T-cell (primary cell): ENCODE measurements around the gene SNX13. TPM values are rescaled to one million over a fixed set of nuclear protein-coding genes. Genes with fewer than 3 reads are reported as not detected.

ENCODE experiments used
- ATAC-seq, 4 experiments: fragments of 200-7000 bp in 3 of 4; fragments of 150-1000 bp in 1 of 4; cut with Tn5 transposase; replicated peaks in 1 of 4; 1 replicate in 3 of 4; 2 replicates in 1 of 4; pipeline ENCODE4 v1.10.0; 2021; ENCODE audit warnings: moderate library complexity in 3 of 4, mild to moderate bottlenecking in 2 of 4, moderate number of reproducible peaks in 1 of 4
- CTCF ChIA-PET, 2 donors: fragments of 300-600 bp; sonication (Branson Sonifier 250); formaldehyde crosslinking; loops; one replicate each; lab custom pipeline; 2022; ENCODE audit warnings: antibody characterized with exemption in 2 of 2; lab: Charles Lee
- POLR2A ChIA-PET, 2 donors: fragments of 300-600 bp; sonication (Branson Sonifier 250); formaldehyde crosslinking; loops; one replicate each; lab custom pipeline; 2022; ENCODE audit warnings: antibody characterized with exemption in 2 of 2; lab: Charles Lee
- DNase-seq, 35 experiments: peaks; one replicate each; pipeline versions ENCODE4 v3.0.0 to v3.0.0-alpha.2; 2013 to 2023
- H3K27ac ChIP-seq: one replicate; pipeline ENCODE4 v1.5.1; 2013; ENCODE audit warnings: low read length
- H3K27me3 ChIP-seq, 2 experiments: replicated peaks in 1 of 2; 1 replicate in 1 of 2; 2 replicates in 1 of 2; pipeline versions ENCODE4 v1.6.1 to v1.7.0; 2013; ENCODE audit warnings: low read length in 1 of 2, mixed read lengths in 1 of 2; ENCODE audit not compliant: control insufficient read depth in 2 of 2, insufficient read depth in 2 of 2; ENCODE audit errors: extremely low read depth in 1 of 2
- H3K36me3 ChIP-seq, 2 donors: 1 replicate in 1 of 2; 2 replicates in 1 of 2; pipeline versions ENCODE4 v1.6.1 to v1.7.0; 2013; ENCODE audit warnings: low read length in 1 of 2; ENCODE audit not compliant: control insufficient read depth in 2 of 2, insufficient read depth in 1 of 2; ENCODE audit errors: extremely low read depth in 1 of 2
- H3K4me1 ChIP-seq, 2 experiments: 1 replicate in 1 of 2; 2 replicates in 1 of 2; pipeline versions ENCODE4 v1.6.1 to v1.7.0; 2013; ENCODE audit warnings: low read length in 2 of 2, mixed read lengths in 1 of 2; ENCODE audit not compliant: insufficient read depth in 2 of 2, control insufficient read depth in 1 of 2; ENCODE audit errors: extremely low read depth in 1 of 2
- H3K4me3 ChIP-seq, 2 donors: 1 replicate in 1 of 2; 2 replicates in 1 of 2; pipeline versions ENCODE4 v1.5.1 to v1.7.0; 2013; ENCODE audit warnings: mild to moderate bottlenecking in 2 of 2, low read length in 1 of 2, moderate library complexity in 1 of 2; ENCODE audit not compliant: control insufficient read depth in 1 of 2; ENCODE audit errors: extremely low read depth in 1 of 2
- H3K9me3 ChIP-seq: 2 replicates; pipeline ENCODE4 v1.7.0; 2013
- H3K27ac Mint-ChIP-seq, 2 donors: one replicate each; pipeline ENCODE4 v1.8.0; 2020 to 2021; ENCODE audit warnings: mild to moderate bottlenecking in 2 of 2, mixed read lengths in 2 of 2
- H3K27me3 Mint-ChIP-seq, 2 donors: one replicate each; pipeline ENCODE4 v1.8.0; 2021 to 2022; ENCODE audit warnings: mixed read lengths in 2 of 2
- H3K36me3 Mint-ChIP-seq: one replicate; pipeline ENCODE4 v1.8.0; 2021; ENCODE audit warnings: mixed read lengths
- H3K4me1 Mint-ChIP-seq, 3 donors: one replicate each; pipeline ENCODE4 v1.8.0; 2020 to 2022; ENCODE audit warnings: mixed read lengths in 3 of 3, mild to moderate bottlenecking in 1 of 3
- H3K4me3 Mint-ChIP-seq, 3 donors: one replicate each; pipeline ENCODE4 v1.8.0; 2020 to 2022; ENCODE audit warnings: mild to moderate bottlenecking in 3 of 3, mixed read lengths in 3 of 3, moderate library complexity in 3 of 3
- H3K9me3 Mint-ChIP-seq, 3 donors: one replicate each; pipeline ENCODE4 v1.8.0; 2020 to 2022; ENCODE audit warnings: mixed read lengths in 3 of 3
- WGBS: methylation state at CpG from one replicate; pipeline ENCODE4 v1.1.5; 2013; ENCODE audit warnings: missing lambda C conversion rate; ENCODE audit not compliant: insufficient coverage; 5-methylcytosine and 5-hydroxymethylcytosine counted together
- total RNA-seq, 35 experiments: library from RNA in 6 of 35; stranded (reverse) in 6 of 35; fragments of 120-200 nt in 1 of 35; gene quantifications; one replicate each; pipeline versions ENCODE4 v1.2.1 to v1.2.4 and lab custom pipeline; 2013 to 2026

SNX13 gene
- total RNA-seq, 5 donors from 2014 or later (not counting 1 experiment from before 2014, with no cell fraction given): 29.4 to 34.1 (median 33.1) TPM

GRCh38 chr7:17951742-17952254 is 11.5 kb upstream of the SNX13 start:
- ChIA-PET CTCF (no interaction called here), POLR2A (no interaction called here)
- Mint-ChIP-seq H3K9me3 (no peaks in the 10 kb centered on the region), H3K36me3 (no peaks in the 10 kb centered on the region), H3K27me3 (peaks cover 0 to 1% of the 10 kb centered on the region in 2 donors), H3K4me3 (peak overlapping the region in 1 of 3 donors; percentile 34), H3K4me1 (peaks cover 10 to 21% (median 17%) of the 10 kb centered on the region in 3 donors), H3K27ac (no peak overlapping the region)
- DNase-seq (no peak), ATAC-seq (no peak)
- H3K9me3 ChIP-seq: no peaks in the 10 kb centered on the region
- H3K4me1 ChIP-seq: no peaks in the 10 kb centered on the region
- H3K4me3 ChIP-seq: no peak overlapping the region
- H3K36me3 ChIP-seq: no peaks in the 10 kb centered on the region
- no peak overlapping the region for H3K27ac ChIP-seq
- whole genome bisulfite sequencing: no CpG with 5 or more reads among the region's 5 CpGs
- no peaks in the 10 kb centered on the region for H3K27me3 ChIP-seq

GRCh38 chr7:17948526-17949238 is 8.4 kb upstream of the SNX13 start:
- no peaks in the 10 kb centered on the region for H3K4me1 ChIP-seq
- Mint-ChIP-seq H3K27ac (no peak overlapping the region), H3K27me3 (no peaks in the 10 kb centered on the region), H3K9me3 (no peaks in the 10 kb centered on the region), H3K4me3 (no peak overlapping the region), H3K36me3 (no peaks in the 10 kb centered on the region), H3K4me1 (peaks cover 16 to 24% (median 20%) of the 10 kb centered on the region in 3 donors)
- no peaks in the 10 kb centered on the region for H3K27me3 ChIP-seq
- no peak overlapping the region for H3K4me3 ChIP-seq
- ChIA-PET CTCF (no interaction called here), POLR2A (interaction anchor here in 1 of 2 donors (0.6 to 0.7 kb wide), 2 partner anchors 12 to 52 kb away, joined by 3 to 5 read pairs; no protein-coding TSS in a partner anchor)
- no peak for ATAC-seq
- no peak overlapping the region for H3K27ac ChIP-seq
- H3K36me3 ChIP-seq: no peaks in the 10 kb centered on the region
- DNase-seq: no peak
- no peaks in the 10 kb centered on the region for H3K9me3 ChIP-seq
- no CpG with 5 or more reads among the region's 2 CpGs for WGBS

- Histone ChIP-seq H3K9me3 (no peaks in the 10 kb centered on the region), H3K27ac (no peak overlapping the region), H3K4me3 (no peak overlapping the region), H3K36me3 (no peaks in the 10 kb centered on the region), H3K27me3 (no peaks in the 10 kb centered on the region), H3K4me1 (no peaks in the 10 kb centered on the region)
- Mint-ChIP-seq H3K27ac (no peak overlapping the region), H3K36me3 (no peaks in the 10 kb centered on the region), H3K4me3 (no peak overlapping the region), H3K27me3 (no peaks in the 10 kb centered on the region), H3K4me1 (peaks cover 16 to 19% (median 18%) of the 10 kb centered on the region in 3 donors), H3K9me3 (no peaks in the 10 kb centered on the region)
- ATAC-seq (no peak), DNase-seq (no peak)
- POLR2A ChIA-PET: no interaction called here
- CTCF ChIA-PET: interaction anchor here in 1 of 2 donors (0.6 kb wide), 1 partner anchor 162 kb away, joined by 3 read pairs; no protein-coding TSS in a partner anchor
- 60% methylated on average over 1 of the region's 2 CpGs for WGBS
These were observed 7.3 kb upstream of the SNX13 start for GRCh38 chr7:17947620-17948019.

- Histone ChIP-seq H3K4me1 (no peaks in the 10 kb centered on the region), H3K4me3 (peak overlapping the region in 1 of 2 donors; percentile 13), H3K9me3 (no peaks in the 10 kb centered on the region), H3K27me3 (no peaks in the 10 kb centered on the region), H3K36me3 (no peaks in the 10 kb centered on the region), H3K27ac (no peak overlapping the region)
- peak in 2 of 4 experiments; percentile 48 to 73 for ATAC-seq
- DNase-seq: no peak
- Mint-ChIP-seq H3K36me3 (no peaks in the 10 kb centered on the region), H3K4me1 (peaks cover 17 to 22% (median 18%) of the 10 kb centered on the region in 3 donors), H3K4me3 (peak overlapping the region; percentile 42 to 59 (median 48)), H3K9me3 (no peaks in the 10 kb centered on the region), H3K27ac (peak overlapping the region in 1 of 2 donors; percentile 7), H3K27me3 (no peaks in the 10 kb centered on the region)
- ChIA-PET POLR2A (interaction anchor here in 1 of 2 donors (0.6 to 0.7 kb wide), 2 partner anchors 10 to 615 kb away, joined by 3 read pairs; no protein-coding TSS in a partner anchor), CTCF (interaction anchor here in 1 of 2 donors (0.6 kb wide), 1 partner anchor 177 kb away, joined by 3 read pairs; no protein-coding TSS in a partner anchor)
- WGBS: no CpG with 5 or more reads among the region's 1 CpG
These were observed 6.3 kb upstream of the SNX13 start for GRCh38 chr7:17946591-17946990.

- Histone ChIP-seq H3K27ac (no peak overlapping the region), H3K9me3 (no peaks in the 10 kb centered on the region), H3K4me3 (no peak overlapping the region), H3K4me1 (peaks cover 1 to 6% of the 10 kb centered on the region in 2 experiments), H3K27me3 (no peaks in the 10 kb centered on the region), H3K36me3 (no peaks in the 10 kb centered on the region)
- ATAC-seq (no peak), DNase-seq (no peak)
- no peaks in the 10 kb centered on the region for H3K9me3 Mint-ChIP-seq
- ChIA-PET POLR2A (interaction anchor here in 1 of 2 donors (0.6 to 1.1 kb wide), 2 partner anchors 95 to 649 kb away, joined by 4 read pairs; no protein-coding TSS in a partner anchor), CTCF (no interaction called here)
- no peak overlapping the region for H3K4me3 Mint-ChIP-seq
- H3K4me1 Mint-ChIP-seq: peaks cover 23 to 30% (median 28%) of the 10 kb centered on the region in 3 donors
- H3K27ac Mint-ChIP-seq: no peak overlapping the region
- no peaks in the 10 kb centered on the region for H3K36me3 Mint-ChIP-seq
- no CpG with 5 or more reads among the region's 1 CpG for WGBS
- no peaks in the 10 kb centered on the region for H3K27me3 Mint-ChIP-seq
These were observed 4.4 kb upstream of the SNX13 start for GRCh38 chr7:17944720-17945119.

GRCh38 chr7:17943006-17943405 is 2.7 kb upstream of the SNX13 start:
- H3K9me3 ChIP-seq: no peaks in the 10 kb centered on the region
- H3K27me3 Mint-ChIP-seq: no peaks in the 10 kb centered on the region
- H3K9me3 Mint-ChIP-seq: no peaks in the 10 kb centered on the region
- H3K27me3 ChIP-seq: no peaks in the 10 kb centered on the region
- H3K36me3 ChIP-seq: no peaks in the 10 kb centered on the region
- no peaks in the 10 kb centered on the region for H3K36me3 Mint-ChIP-seq
- no peak overlapping the region for H3K27ac Mint-ChIP-seq
- no peak overlapping the region for H3K4me3 ChIP-seq
- CTCF ChIA-PET: interaction anchor here (0.6 to 0.8 kb wide), 3 partner anchors 11 to 773 kb away, joined by 3 read pairs; no protein-coding TSS in a partner anchor
- peaks cover 9 to 13% of the 10 kb centered on the region in 2 experiments for H3K4me1 ChIP-seq
- POLR2A ChIA-PET: no interaction called here
- H3K4me1 Mint-ChIP-seq: peaks cover 40 to 46% (median 45%) of the 10 kb centered on the region in 3 donors
- no CpG with 5 or more reads among the region's 2 CpGs for WGBS
- no peak overlapping the region for H3K27ac ChIP-seq
- no peak for ATAC-seq
- no peak for DNase-seq
- no peak overlapping the region for H3K4me3 Mint-ChIP-seq
